GM23248 (cell line): ENCODE results near the gene YPEL3.

Experiments used
- EZH2 ChIP-seq: fragments of 200-600 bp; sonication (generic); IDR thresholded peaks from 2 replicates; pipeline ENCODE4 v1.6.1; 2018; ENCODE audit warnings: antibody characterized with exemption, mild to moderate bottlenecking; ENCODE audit not compliant: insufficient read depth, poor library complexity, severe bottlenecking
- EZH2phosphoT487 ChIP-seq: fragments of 200-600 bp; sonication (generic); IDR thresholded peaks from 2 replicates; pipeline ENCODE4 v1.6.1; 2018; ENCODE audit warnings: antibody characterized with exemption, moderate library complexity, mild to moderate bottlenecking, low read depth; ENCODE audit not compliant: insufficient read depth

GRCh38 chr16:30075503-30076275 lies 20.3 kb downstream of the YPEL3 start, which contains the start of gene PPP4C:
- TF ChIP-seq EZH2 (no peak), EZH2phosphoT487 (no peak)
